ENCODE data around the gene AOX1.
"Not testable (repeated sequence)": the region's sequence is repeated elsewhere in the genome, so short reads cannot be mapped to it uniquely, and the experiment has no call there.

AOX1 gene

DNA sequence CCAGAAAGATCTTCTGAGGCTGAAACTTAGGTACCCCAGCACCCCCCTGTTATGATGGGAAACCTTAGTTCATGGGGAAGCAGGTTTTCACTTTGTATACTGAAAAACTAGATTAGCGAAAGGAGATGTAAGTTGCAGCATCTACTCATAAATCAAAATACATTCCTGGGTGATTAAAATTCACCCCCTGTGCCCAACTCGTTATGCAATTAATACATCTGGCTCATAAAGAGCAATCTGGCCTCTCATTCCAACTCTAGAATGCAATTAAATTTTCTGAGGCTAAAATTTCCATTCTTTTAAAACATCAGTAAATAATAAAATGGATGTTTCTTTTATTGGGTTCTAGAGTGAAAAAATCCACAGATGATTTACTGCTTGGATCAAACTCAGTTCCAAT, 115.0 kb downstream of the AOX1 start:
- FAIRE-seq (no peak), DNase-seq (ENCODE audit: low spot score) (no peak)

DNA sequence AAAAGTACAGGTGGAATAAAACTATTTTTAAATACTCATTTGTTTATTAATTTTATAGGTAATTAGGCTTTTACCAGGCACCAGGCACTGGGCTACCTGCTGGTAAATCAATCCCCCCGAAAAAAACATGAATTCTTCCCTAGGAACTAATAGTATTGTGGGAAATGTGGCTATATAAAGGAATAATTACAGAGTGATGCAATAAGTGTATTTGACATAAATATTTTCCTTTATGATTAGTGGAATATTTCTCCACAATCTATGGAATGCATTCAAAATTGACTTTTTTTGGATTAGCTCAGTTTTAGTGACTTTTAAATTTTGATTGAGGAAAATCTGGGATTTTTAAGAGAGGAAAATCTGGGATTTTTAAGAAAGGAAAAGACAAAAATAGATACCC, 116.2 kb downstream of the AOX1 start:
- DNase-seq (ENCODE audit: low spot score) = no peak
- no peak for FAIRE-seq

DNA sequence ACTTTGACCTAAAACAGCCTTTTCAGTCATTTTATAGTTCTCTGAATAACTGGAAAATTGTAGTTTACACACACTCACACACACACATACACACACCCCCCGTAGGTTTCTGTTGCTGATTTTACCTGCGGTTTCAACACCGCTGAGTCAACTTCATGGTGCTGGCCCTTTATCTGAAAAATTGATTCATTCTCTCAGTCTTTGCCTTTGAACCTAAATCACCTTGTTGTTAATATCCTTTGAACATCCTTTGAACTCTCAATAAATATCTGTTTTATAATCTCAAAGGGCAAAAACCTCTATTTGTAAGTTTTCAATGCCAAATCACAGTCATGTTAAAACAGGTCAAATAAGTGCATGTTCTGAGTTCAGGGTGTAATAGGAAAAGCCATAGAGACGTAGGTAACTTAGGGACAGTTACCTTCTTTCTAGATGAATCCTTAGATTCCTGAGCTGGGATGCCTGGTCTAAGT, 116.9 kb downstream of the AOX1 start:
- FAIRE-seq (no peak), DNase-seq (ENCODE audit: low spot score) (no peak)

DNA sequence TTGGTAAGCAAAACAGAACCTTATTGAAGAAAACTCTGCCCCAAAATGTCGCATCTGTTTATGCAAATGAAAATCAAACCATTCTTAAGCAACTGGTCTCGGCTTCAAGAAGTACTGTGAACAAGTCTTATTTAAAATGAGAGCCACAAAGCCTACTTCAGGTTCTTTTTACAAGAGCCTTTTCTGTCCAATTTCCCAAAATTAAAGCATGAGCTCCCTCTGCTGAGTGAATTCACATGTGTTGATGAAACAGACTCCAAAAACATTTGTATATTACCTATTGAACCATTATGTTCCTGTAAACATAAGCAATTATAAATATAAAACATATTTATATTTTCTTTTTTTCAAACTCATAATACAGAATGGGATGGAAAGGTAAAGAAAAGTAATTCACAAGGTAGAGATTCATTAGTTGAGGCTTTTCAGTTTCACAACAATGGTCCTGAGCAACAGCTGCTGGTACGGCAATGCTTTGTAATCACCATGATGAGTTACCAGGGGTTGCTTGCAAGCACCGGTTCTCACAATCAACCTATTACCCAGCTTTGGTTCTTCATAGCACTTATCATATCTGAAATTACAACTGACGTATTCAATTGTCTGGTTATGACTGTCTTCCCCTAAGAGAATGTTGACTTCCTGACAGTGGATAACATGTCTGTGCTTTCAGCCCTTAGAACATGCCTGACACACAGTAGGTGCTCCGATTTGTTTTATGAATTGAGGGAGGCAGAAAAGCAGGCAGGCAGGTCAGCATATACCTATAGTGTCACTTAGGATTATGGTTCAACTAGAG, 117.5 kb downstream of the AOX1 start:
- FAIRE-seq = peak; percentile 80
- DNase-seq (ENCODE audit: low spot score) = peak; percentile 36

DNA sequence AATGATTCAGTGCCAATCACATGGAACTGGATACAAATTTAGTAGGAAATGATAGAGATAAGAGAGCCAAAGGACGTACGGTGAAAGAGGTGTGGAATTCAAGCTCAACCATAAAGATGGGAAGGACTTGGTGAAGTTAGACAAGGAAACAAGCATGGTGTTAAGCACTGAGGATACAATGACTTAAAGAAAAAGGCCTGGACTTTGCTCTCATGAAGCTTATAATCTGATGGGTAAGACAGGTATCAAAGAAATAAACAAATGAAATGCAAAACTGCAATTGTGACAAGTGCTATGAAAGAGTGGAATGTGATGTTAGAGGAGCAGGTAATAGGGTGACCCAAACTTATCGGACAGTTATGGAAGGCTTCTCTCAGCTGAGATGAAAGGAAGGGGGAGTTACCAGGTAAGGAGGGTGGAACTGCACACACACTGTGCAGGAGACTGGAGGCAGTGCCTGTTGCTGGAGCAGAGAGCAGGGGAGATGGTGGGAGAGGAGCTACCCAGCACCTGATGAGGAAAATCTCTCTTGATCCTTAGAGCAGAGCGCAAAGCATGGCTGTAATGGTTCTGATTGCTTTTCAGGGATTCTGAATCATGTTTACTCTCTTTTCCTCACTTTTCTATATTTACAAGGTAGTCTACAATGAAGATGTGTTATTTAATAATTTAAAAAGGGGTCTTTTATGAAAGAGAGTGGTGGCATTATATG, 118.3 kb downstream of the AOX1 start:
- FAIRE-seq (no peak), DNase-seq (ENCODE audit: low spot score) (no peak)

DNA sequence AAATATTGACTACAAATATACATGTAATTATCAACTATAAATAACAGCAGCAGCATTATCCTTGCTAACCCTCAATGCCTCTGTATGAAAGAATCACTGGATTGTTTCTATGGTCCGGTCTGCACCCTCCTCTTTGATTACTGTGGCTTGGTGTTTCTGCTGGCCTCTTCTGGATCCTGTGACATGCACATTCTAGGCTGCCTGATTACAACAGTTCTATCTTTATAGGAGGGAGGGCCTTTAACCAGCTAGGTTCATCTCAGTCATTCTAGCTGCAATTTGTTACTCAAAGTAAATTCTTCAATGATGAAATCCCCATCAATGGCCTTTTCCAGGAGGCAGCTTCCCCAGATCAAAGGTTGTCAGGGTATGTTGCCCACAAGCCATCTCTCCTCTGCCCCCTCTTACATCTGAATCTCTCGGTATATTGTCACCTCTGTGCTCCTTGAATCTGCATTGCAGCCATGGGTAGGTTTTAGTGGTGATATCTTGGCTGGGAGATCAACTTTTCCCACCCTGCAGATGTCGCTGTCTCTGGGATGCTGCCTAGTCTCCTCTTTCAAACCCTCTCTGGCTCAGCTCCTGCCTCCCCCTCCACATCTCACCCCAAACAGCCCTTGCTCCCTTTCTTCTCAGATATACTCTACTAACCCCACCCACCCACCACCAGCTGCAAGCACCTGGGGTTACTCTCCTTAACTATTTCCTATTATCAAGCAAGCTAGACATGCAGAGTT, 119.7 kb downstream of the AOX1 start:
- FAIRE-seq = no peak
- no peak for DNase-seq (ENCODE audit: low spot score)

DNA sequence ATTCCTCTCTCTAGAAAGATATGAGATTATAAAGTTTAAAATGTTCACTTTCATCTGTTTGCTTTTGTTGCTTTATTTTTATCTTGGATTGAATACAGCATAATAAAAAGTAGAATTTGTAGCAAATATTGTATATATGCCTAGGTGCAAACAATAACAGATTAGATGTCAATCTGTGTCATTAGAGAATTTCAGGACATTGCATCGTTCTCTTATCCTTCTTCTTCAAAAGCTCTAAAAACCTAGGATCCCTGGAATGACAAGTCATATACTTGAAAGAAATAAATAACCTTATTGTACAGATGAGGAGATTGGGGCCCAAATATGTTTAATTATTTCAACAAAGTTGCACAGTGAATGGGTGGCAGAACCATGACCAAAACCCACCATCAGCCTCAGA, 123.1 kb downstream of the AOX1 start:
- FAIRE-seq (no peak), DNase-seq (ENCODE audit: low spot score) (no peak)

DNA sequence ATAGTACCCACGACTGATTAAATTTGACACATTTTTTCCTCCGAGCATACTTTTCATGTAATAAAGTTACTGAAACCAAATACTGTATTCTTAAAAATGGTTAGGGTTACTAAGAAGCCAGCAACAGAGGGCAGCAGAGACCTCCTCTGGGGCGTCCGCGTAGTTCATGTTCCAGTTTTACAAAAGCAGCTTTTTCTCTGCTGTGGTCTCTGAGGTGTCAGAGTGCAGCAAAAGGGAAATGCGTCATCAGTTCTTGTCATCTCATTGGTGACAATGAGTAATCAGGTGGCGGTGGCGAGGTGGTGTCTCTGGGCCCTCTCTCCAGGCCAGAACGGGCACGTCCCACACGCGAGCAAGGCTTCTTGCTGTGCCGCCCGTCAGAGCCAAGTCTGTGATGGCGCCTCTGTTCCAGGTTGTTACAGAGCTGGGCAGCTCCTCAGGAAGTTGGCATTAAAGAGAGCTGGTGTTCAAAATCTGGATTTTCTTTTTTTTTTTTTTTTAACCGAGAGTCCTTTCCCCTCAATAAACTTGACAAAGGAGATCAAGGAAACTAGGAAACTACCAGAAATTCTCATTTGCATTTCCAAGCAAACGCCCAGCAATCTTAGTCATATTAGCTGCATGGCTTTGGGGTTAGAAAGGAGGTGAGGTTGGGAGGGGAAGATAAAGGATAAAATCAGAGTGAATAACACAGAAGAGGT, 127.3 kb downstream of the AOX1 start:
- peak; percentile 95 for FAIRE-seq

DNA sequence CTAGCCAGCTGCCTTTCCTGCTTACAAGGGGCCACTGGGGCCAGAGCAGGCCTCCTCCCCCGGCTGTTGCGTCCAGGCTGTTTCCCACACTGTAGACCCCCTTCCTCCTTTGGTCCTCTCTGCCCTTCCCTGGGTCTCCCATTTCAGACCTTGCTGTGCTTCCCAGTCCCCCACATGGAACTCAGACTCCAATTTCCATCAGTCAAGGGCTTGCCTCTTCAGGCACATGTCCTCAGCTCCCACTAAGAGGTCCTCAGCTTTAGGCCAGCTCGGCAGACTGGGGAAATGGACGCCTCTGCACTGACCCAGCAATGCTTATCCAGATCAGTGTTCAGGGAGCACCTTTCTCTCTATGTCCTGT, 127.9 kb downstream of the AOX1 start:
- DNase-seq (ENCODE audit: low spot score) (no peak), FAIRE-seq (no peak)

More for the DNA sequence above, 127.3 kb downstream of the AOX1 start:
- peak; percentile 99 for DNase-seq (ENCODE audit: low spot score)

DNA sequence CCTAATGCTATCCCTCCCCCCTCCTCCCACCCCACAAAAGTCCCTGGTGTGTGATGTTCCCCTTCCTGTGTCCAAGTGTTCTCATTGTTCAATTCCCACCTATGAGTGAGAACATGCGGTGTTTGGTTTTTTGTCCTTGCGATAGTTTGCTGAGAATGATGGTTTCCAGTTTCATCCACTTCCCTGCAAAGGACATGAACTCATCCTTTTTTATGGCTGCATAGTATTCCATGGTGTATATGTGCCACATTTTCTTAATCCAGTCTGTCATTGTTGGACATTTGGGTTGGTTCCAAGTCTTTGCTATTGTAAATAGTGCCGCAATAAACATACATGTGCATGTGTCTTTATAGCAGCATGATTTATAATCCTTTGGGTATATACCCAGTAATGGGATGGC, 129.2 kb downstream of the AOX1 start:
- not testable (repeated sequence) for DNase-seq (ENCODE audit: low spot score); FAIRE-seq

DNA sequence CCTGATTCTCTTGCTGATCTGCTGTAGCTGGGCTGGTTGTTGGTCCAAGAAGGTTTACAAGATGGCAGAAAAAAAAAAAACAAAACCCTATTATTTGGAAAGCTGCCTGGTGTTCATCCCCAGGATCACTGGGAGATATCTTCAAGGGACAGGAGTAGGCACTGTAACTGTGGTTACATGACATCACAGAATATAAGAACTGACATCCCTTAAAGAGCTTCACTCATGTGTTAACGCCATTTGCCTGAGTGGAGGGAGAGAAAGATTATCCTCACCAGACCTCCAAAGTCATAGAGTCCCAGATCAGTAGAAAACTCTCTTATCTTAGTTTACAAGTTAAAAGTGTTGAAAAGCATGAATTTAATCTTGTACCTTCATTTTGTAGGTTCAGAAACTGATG, 130.6 kb downstream of the AOX1 start:
- FAIRE-seq (no peak), DNase-seq (ENCODE audit: low spot score) (no peak)
